Amniotic epithelial cell (primary cell): ENCODE data around the gene HS6ST3.

ENCODE experiments used
- DNase-seq: peaks from one replicate; pipeline ENCODE4 v3.0.0-alpha.2; 2010; ENCODE audit warnings: low read depth

The HS6ST3 gene

GRCh38 chr13:96793404-96793755 lies 703.5 kb downstream of the HS6ST3 start:
- DNase-seq: no peak

- no peak for DNase-seq
Observed at GRCh38 chr13:96794669-96795068, 704.8 kb downstream of the HS6ST3 start.

- DNase-seq: no peak
Observed at GRCh38 chr13:96795670-96796069, 705.8 kb downstream of the HS6ST3 start.

GRCh38 chr13:96796091-96796633 lies 706.3 kb downstream of the HS6ST3 start:
- peak; percentile 43 for DNase-seq

GRCh38 chr13:96797136-96797535 lies 707.2 kb downstream of the HS6ST3 start:
- DNase-seq: no peak

GRCh38 chr13:96803456-96804100 lies 713.7 kb downstream of the HS6ST3 start:
- DNase-seq: no peak

GRCh38 chr13:96804174-96804573 lies 714.3 kb downstream of the HS6ST3 start:
- DNase-seq: no peak

GRCh38 chr13:96806746-96807145 lies 716.8 kb downstream of the HS6ST3 start:
- no peak for DNase-seq

- no peak for DNase-seq
Observed at GRCh38 chr13:96809366-96810096, 719.6 kb downstream of the HS6ST3 start.

- peak; percentile 70 for DNase-seq
Observed at GRCh38 chr13:96810104-96810503, 720.2 kb downstream of the HS6ST3 start.

- no peak for DNase-seq
Observed at GRCh38 chr13:96811049-96811448, 721.1 kb downstream of the HS6ST3 start.

GRCh38 chr13:96816261-96816660 lies 726.4 kb downstream of the HS6ST3 start:
- DNase-seq: peak; percentile 65

- DNase-seq: no peak
Observed at GRCh38 chr13:96816874-96817273, 727.0 kb downstream of the HS6ST3 start.

- DNase-seq: peak; percentile 24
Observed at GRCh38 chr13:96817336-96817941, 727.5 kb downstream of the HS6ST3 start.

- DNase-seq: no peak
Observed at GRCh38 chr13:96819375-96819774, 729.5 kb downstream of the HS6ST3 start.

GRCh38 chr13:96821381-96821780 lies 731.5 kb downstream of the HS6ST3 start:
- DNase-seq: peak; percentile 41

GRCh38 chr13:96821971-96822370 lies 732.1 kb downstream of the HS6ST3 start:
- no peak for DNase-seq

GRCh38 chr13:96822895-96823294 lies 733.0 kb downstream of the HS6ST3 start:
- peak; percentile 33 for DNase-seq

GRCh38 chr13:96824140-96824539 lies 734.2 kb downstream of the HS6ST3 start:
- DNase-seq: no peak

- DNase-seq: no peak
Observed at GRCh38 chr13:96825653-96826052, 735.7 kb downstream of the HS6ST3 start.

GRCh38 chr13:96834626-96835025 lies 744.7 kb downstream of the HS6ST3 start:
- no peak for DNase-seq

- DNase-seq: no peak
Observed at GRCh38 chr13:96835546-96835945, 745.6 kb downstream of the HS6ST3 start.

GRCh38 chr13:96836733-96837132 lies 746.8 kb downstream of the HS6ST3 start:
- no peak for DNase-seq
